Coronary artery (tissue), 2 donors: ENCODE measurements around the gene MATN4.
A peak's percentile ranks its signal among the peaks of the same experiment; 100 is the strongest.

Source experiments
- DNase-seq: peaks from one replicate; pipeline ENCODE4 v3.0.0-alpha.2; 2017; ENCODE audit warnings: low spot score
- H3K27ac ChIP-seq, 2 donors: fragments of 200-600 bp; sonication (generic); one replicate each; pipeline ENCODE4 v1.5.1; 2016 to 2019
- H3K4me3 ChIP-seq: fragments of 200-600 bp; sonication (generic); 2 replicates; pipeline ENCODE4 v1.5.1; 2016; ENCODE audit warnings: mild to moderate bottlenecking, moderate library complexity
- CTCF ChIP-seq: fragments of 200-600 bp; sonication (generic); IDR thresholded peaks from one replicate; pipeline ENCODE4 v1.5.1; 2019; ENCODE audit warnings: antibody characterized with exemption

MATN4 gene

GRCh38 chr20:45297786-45298497 is 10.2 kb downstream of the MATN4 start:
- DNase-seq, result no peak
- no peak for TF ChIP-seq CTCF
- H3K27ac ChIP-seq, result no peak overlapping the region
- no peak overlapping the region for H3K4me3 ChIP-seq

- H3K4me3 ChIP-seq, result no peak overlapping the region
- no peak for DNase-seq
- no peak for TF ChIP-seq CTCF
- no peak overlapping the region for H3K27ac ChIP-seq
Observed at GRCh38 chr20:45294659-45295058, 13.4 kb downstream of the MATN4 start.

GRCh38 chr20:45294003-45294368 is 14.1 kb downstream of the MATN4 start:
- no peak for TF ChIP-seq CTCF
- Histone ChIP-seq H3K27ac (no peak overlapping the region), H3K4me3 (peak overlapping the region; percentile 71)
- no peak for DNase-seq

- DNase-seq, result peak; percentile 82
- Histone ChIP-seq H3K4me3 (peak overlapping the region; percentile 71), H3K27ac (peak overlapping the region in 1 of 2 donors; percentile 60)
- TF ChIP-seq CTCF, result peak; percentile 97
Observed at GRCh38 chr20:45293041-45294002, 14.8 kb downstream of the MATN4 start.

- no peak for TF ChIP-seq CTCF
Observed at GRCh38 chr20:45292343-45292742, 15.8 kb downstream of the MATN4 start.

GRCh38 chr20:45291526-45291925 is 16.6 kb downstream of the MATN4 start:
- H3K4me3 ChIP-seq, result no peak overlapping the region
- no peak for DNase-seq
- H3K27ac ChIP-seq, result no peak overlapping the region
- no peak for TF ChIP-seq CTCF

More at GRCh38 chr20:45292343-45292742, 15.8 kb downstream of the MATN4 start:
- Histone ChIP-seq H3K27ac (no peak overlapping the region), H3K4me3 (no peak overlapping the region)
- DNase-seq, result no peak
